Activated CD4-positive, alpha-beta T cell treated with anti-CD3 and anti-CD28 coated beads for 24 hours (primary cell): ENCODE measurements around the gene PMPCA.
"Not testable (repeated sequence)": the region's sequence is repeated elsewhere in the genome, so short reads cannot be mapped to it uniquely, and the experiment has no call there.

Experiments
- DNase-seq, 2 donors: peaks; one replicate each; pipeline ENCODE4 v3.0.0-alpha.2; 2020; ENCODE audit warnings: low read depth in 2 of 2

PMPCA gene

DNA sequence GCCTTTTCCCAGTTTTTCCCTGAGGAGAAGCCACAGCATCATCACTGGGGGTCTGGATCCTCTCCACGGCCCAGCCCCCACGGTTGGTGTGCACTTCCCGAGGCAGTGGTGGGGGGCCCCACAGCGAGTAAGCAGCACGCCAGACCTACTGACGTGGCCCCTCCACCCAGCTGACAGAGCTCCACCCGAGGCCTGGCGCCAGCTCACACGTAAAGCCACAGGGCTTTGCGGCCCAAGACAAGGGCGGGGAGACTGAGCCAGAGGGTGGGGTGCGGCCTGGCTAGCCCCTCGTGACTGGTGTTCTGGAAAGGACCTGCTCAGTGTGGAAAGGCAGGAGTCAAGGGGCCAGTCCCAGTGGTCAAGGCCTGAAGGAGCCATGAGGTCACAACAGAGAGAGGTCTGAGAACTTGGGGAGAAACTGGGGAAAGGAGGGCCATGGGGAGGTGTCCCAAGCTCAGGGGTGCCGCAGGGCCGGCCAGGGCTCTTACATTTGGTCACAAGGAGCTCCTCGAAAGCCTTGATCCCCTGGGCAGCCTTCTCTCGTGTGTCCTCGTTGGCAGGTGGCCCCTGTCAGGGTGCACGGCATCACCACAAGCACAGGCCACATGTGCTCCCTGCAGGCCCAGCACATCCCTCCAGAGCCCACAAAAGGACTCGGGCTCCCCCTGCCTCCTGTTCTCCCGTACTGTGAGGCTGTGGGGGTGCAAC, 16.0 kb upstream of the PMPCA start:
- no peak for DNase-seq

DNA sequence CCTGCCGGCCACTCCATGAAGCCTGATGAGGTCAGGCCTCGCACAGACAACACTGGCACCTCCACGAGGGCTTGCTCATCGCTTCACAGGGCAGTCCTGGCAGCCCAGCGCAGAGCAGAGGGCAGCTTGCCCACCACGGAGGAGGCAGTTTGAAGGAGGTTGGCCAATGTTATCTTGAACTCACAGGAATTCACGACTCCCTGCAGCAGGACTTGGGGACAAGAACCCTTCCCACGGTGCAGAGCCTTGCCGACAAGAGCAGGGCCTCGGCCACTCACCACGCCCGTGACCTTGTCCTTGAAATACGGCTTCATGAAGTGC, 15.5 kb upstream of the PMPCA start:
- DNase-seq = no peak

GRCh38 chr9:136395345-136396218, 14.9 kb upstream of the PMPCA start:
- DNase-seq = no peak

GRCh38 chr9:136396219-136396515, 14.3 kb upstream of the PMPCA start:
- DNase-seq = no peak

DNA sequence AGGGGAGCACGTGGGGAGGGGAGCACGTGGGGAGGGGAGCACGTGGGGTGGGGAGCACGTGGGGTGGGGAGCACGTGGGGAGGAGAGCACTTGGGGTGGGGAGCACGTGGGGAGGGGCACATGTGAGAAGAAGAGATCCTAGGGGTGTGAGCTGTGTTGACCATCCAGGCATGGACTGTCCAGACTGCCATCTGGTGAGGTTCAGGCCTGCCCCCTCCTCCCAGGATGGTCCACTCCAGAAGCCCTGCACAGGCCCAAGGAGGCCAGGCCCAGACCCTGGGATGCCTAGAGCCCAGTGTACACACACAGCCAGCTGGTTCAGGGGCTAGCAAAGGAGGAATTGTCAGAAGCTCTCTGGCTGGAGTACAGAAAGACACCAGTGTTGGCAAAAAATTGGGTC, 12.8 kb upstream of the PMPCA start:
- DNase-seq = no peak

DNA sequence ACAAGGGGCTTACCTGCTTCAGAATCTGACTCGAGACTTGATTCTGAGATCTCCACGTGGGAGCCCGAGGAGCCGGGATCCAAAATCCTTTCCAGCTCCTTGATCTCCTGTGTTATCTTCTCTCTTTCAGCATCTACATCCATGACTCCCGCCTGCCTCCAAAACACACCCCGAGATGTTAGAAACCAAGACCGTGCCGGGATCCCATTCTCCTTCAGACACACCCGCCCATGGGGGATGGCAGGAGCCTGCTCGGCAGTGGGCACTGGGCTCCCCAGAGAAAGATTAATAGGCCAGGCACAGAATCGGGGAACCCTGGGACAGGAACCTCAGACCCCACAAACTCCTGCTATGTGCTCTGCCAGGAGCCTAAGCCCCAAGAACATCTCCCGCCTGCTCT, 12.2 kb upstream of the PMPCA start:
- DNase-seq = no peak

GRCh38 chr9:136399176-136400037, 11.1 kb upstream of the PMPCA start:
- no peak for DNase-seq

- peak; percentile 81 to 82 for DNase-seq
Measured at GRCh38 chr9:136400038-136400834, 10.2 kb upstream of the PMPCA start, which contains the start of gene SNAPC4. SNAPC4 (minus strand) TSS chr9:136400170; CDS start chr9:136398428, 1,742 bp downstream.

DNA sequence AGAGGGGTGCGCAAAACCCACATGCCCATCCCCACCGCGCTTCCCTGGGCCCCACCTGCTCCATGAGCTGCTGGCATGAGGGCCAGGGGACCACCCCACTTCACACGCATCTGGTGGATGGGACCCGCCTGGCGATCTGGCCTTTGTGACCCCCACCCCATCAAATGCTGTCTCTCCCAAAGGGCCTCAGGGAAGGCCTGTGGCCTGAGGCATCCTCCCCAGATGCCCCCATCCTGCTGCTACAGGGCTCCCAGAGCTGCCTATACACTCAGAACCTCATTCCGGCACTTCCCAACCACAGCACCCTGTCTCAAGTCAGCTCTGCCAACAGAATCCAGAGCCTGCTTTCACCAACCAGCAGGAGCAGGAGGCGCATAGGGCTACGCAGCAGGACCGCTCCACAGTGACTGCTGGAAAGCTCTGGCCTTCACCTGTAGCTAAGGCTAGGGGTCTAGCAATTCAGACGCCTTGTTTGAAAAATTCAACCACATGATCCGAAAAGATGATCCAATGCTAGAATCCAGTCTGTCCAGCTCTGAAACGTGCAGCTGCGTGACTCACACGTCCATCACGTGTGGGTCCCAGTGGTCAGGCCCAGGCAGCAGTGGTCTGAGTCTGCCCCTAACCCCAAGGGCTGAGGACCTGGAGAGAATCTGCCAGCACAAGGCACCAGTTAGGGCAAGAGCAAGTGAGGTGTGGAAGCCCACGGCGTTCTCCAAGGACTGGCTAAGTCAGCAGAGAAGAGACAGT, 9.1 kb upstream of the PMPCA start:
- no peak for DNase-seq

GRCh38 chr9:136402067-136402466, 8.4 kb upstream of the PMPCA start:
- no peak for DNase-seq

GRCh38 chr9:136403538-136403914, 6.9 kb upstream of the PMPCA start:
- DNase-seq = peak; percentile 55 to 57

DNA sequence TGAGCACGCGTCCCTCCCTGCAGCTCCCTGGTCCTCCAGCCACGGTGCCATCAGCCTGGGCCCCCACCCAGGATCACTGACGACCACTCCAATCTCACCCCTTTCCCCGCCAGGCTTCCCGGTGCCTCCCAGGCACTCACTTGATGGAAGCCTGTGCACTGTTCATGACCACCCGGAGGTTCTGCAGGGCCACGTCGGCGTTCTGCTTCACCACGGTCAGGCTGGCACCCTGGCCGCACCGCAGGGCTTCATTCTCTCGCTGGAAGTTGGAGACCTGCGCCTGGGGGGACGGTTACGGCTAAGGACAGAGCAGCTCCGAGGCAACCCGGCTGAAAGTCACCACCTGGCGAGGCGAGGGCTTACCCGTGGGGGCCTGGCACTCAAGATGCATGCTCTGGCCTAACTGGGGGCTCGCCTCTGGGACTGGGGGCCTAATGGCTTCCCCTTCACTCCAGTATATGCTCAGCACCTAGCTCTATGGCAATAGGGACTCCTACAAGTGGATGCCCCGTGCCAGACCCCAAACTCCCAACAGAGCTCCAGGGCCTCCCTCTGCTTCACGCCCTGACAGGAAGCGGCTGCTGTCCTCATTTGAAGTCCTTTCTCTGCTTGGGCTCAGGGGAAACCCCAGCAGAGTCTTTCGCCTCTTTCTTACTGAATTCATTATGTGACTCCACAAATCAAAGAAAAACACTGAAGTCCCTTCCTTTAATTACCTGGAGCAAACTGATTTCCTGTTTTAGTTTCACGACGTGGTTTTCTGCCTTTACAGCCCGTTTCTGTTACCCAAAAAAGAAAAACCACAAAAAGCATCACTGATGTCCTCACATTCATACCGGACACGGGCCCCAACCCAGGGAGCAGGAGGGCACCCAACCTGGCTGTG, 6.3 kb upstream of the PMPCA start:
- no peak for DNase-seq

DNA sequence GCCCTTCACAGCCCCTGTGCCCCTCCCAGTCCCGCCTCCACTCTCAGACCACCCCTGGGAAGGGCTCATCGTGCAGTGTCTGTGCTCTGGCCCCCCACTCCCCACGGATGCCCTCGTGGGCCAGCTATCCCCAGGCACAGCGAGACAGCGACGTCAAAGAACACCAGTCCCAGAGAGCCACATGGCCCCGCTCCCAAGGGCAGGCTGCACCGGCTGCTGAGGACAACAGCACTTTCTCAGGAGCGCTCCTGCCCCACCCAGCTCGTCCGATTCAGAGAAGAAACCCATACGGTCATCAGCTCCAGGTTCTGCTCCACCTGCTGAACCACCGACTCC, 5.7 kb upstream of the PMPCA start:
- DNase-seq = no peak

DNA sequence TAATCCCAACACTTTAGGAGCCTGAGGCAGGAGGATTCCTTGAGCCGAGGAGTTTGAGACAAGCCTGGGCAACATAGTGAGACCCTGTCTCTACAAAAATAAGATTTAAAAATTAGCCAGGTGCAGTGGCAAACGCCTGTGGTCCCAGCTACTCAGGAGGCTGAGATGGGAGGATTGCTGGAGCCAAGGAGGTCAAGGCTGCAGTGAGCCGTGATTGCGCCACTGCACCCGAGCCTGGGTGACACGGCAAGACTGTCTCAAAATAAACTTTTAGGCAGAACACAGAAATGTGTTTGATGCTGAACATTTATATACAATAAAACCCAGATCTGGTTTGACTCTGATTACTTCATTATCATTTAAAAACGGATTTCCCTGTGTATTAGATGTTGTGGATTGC, 5.0 kb upstream of the PMPCA start:
- DNase-seq = no peak

GRCh38 chr9:136405904-136406303, 4.6 kb upstream of the PMPCA start:
- DNase-seq = not testable (repeated sequence)

- DNase-seq = not testable (repeated sequence)
Measured at GRCh38 chr9:136407061-136407460, 3.4 kb upstream of the PMPCA start.

GRCh38 chr9:136407911-136408310, 2.5 kb upstream of the PMPCA start:
- DNase-seq = no peak

GRCh38 chr9:136409557-136410455, 652 bp upstream of the PMPCA start:
- DNase-seq = no peak

- DNase-seq = no peak
Measured at GRCh38 chr9:136411378-136411777, 920 bp downstream of the PMPCA start.
